Neural progenitor cell (in vitro differentiated cells): Measurements from ENCODE around the gene CEBPB. TPM values are rescaled to one million over a fixed set of nuclear protein-coding genes. Genes with fewer than 3 reads are reported as not detected.

ENCODE experiments used
- DNase-seq: peaks from one replicate; pipeline ENCODE4 v3.0.0-alpha.2; 2016; ENCODE audit warnings: low spot score
- H2AFZ ChIP-seq: fragments of 200-600 bp; sonication (generic); replicated peaks from 2 replicates; pipeline ENCODE4 v1.6.1; 2016; ENCODE audit warnings: antibody characterized with exemption
- H3F3A ChIP-seq: fragments of 200-600 bp; sonication (generic); 2 replicates; pipeline ENCODE4 v1.6.1; 2016; ENCODE audit warnings: antibody characterized with exemption, low read depth
- H3K27ac ChIP-seq: fragments of 200-600 bp; sonication (generic); 2 replicates; pipeline ENCODE4 v1.5.1; 2016; ENCODE audit warnings: mild to moderate bottlenecking
- H3K27me3 ChIP-seq: fragments of 200-600 bp; sonication (generic); 2 replicates; pipeline ENCODE4 v1.6.1; 2016; ENCODE audit warnings: mild to moderate bottlenecking, moderate library complexity
- H3K36me3 ChIP-seq: fragments of 200-600 bp; sonication (generic); 2 replicates; pipeline ENCODE4 v1.5.1; 2016
- H3K4me1 ChIP-seq: fragments of 200-600 bp; sonication (generic); 2 replicates; pipeline ENCODE4 v1.6.1; 2016; ENCODE audit warnings: mixed run types
- H3K4me2 ChIP-seq: fragments of 200-600 bp; sonication (generic); 2 replicates; pipeline ENCODE4 v1.6.1; 2016
- H3K4me3 ChIP-seq: fragments of 200-600 bp; sonication (generic); 2 replicates; pipeline ENCODE4 v1.5.1; 2016
- H3K79me2 ChIP-seq: fragments of 200-600 bp; sonication (generic); 2 replicates; pipeline ENCODE4 v1.6.1; 2016; ENCODE audit warnings: low read depth
- H3K9ac ChIP-seq: fragments of 200-600 bp; sonication (generic); 2 replicates; pipeline ENCODE4 v1.6.1; 2016
- H3K9me3 ChIP-seq: fragments of 200-600 bp; sonication (generic); 2 replicates; pipeline ENCODE4 v1.5.1; 2016; ENCODE audit warnings: low read depth
- H4K20me1 ChIP-seq: fragments of 200-600 bp; sonication (generic); 2 replicates; pipeline ENCODE4 v1.6.1; 2016; ENCODE audit warnings: low read depth
- H3K27ac Mint-ChIP-seq: 3 replicates; pipeline ENCODE4 v1.8.0; 2021; ENCODE audit warnings: mixed read lengths
- H3K27me3 Mint-ChIP-seq: 2 replicates; pipeline ENCODE4 v1.8.0; 2022; ENCODE audit warnings: low read depth, mild to moderate bottlenecking, inconsistent platforms, moderate library complexity, mixed read lengths; ENCODE audit not compliant: insufficient read depth
- H3K36me3 Mint-ChIP-seq: 3 replicates; pipeline ENCODE4 v1.8.0; 2021; ENCODE audit warnings: mixed read lengths
- H3K4me1 Mint-ChIP-seq: 3 replicates; pipeline ENCODE4 v1.8.0; 2021; ENCODE audit warnings: mixed read lengths
- H3K4me3 Mint-ChIP-seq: 3 replicates; pipeline ENCODE4 v1.8.0; 2021; ENCODE audit warnings: mild to moderate bottlenecking, moderate library complexity, mixed read lengths
- H3K9me3 Mint-ChIP-seq: 3 replicates; pipeline ENCODE4 v1.8.0; 2020; ENCODE audit warnings: mixed read lengths
- CTCF ChIP-seq: fragments of 200-600 bp; sonication (generic); IDR thresholded peaks from 2 replicates; pipeline ENCODE4 v1.5.1; 2017; ENCODE audit warnings: antibody characterized with exemption, mild to moderate bottlenecking
- EZH2 ChIP-seq: fragments of 200-600 bp; sonication (generic); IDR thresholded peaks from 2 replicates; pipeline ENCODE4 v1.6.1; 2017; ENCODE audit warnings: antibody characterized with exemption, mild to moderate bottlenecking, moderate library complexity
- EZH2phosphoT487 ChIP-seq: fragments of 200-600 bp; sonication (generic); IDR thresholded peaks from 2 replicates; pipeline ENCODE4 v1.6.1; 2017; ENCODE audit warnings: antibody characterized with exemption
- total RNA-seq: library from RNA; depleted of rRNA; stranded (reverse); fragments of >200 nt; gene quantifications from 2 replicates; pipeline ENCODE4 v1.2.3, GENCODE V29; 2015; ENCODE audit warnings: low replicate concordance

The CEBPB gene
- total RNA-seq, 1 donor from 2014 or later: 1.8 TPM

- H3K36me3 Mint-ChIP-seq: peaks cover 11% of the 10 kb centered on the region
- H3K9me3 Mint-ChIP-seq: no peaks in the 10 kb centered on the region
- no peaks in the 10 kb centered on the region for H3K27me3 ChIP-seq
- peaks cover 47% of the 10 kb centered on the region for H3K4me1 Mint-ChIP-seq
- H3K4me1 ChIP-seq: peaks cover 21% of the 10 kb centered on the region
- TF ChIP-seq CTCF (no peak), EZH2phosphoT487 (no peak), EZH2 (no peak)
- H2AFZ ChIP-seq: no peak overlapping the region
- peaks cover 7% of the 10 kb centered on the region for H3F3A ChIP-seq
- H3K4me3 Mint-ChIP-seq: peak overlapping the region; percentile 90
- H3K4me2 ChIP-seq: no peak overlapping the region
- H3K36me3 ChIP-seq: no peaks in the 10 kb centered on the region
- H3K27ac Mint-ChIP-seq: no peak overlapping the region
- H3K9me3 ChIP-seq: no peaks in the 10 kb centered on the region
- no peak overlapping the region for H3K4me3 ChIP-seq
- H3K9ac ChIP-seq: no peak overlapping the region
- H3K27ac ChIP-seq: no peak overlapping the region
- no peak for DNase-seq
- H3K79me2 ChIP-seq: peaks cover 47% of the 10 kb centered on the region
- H4K20me1 ChIP-seq: peaks cover 26% of the 10 kb centered on the region
- H3K27me3 Mint-ChIP-seq: peaks cover 8% of the 10 kb centered on the region
Observed at GRCh38 chr20:50151034-50151743, 39.4 kb upstream of the CEBPB start.

GRCh38 chr20:50152394-50153152, 38.1 kb upstream of the CEBPB start:
- Histone ChIP-seq H3K27ac (no peak overlapping the region), H3K4me1 (peaks cover 12% of the 10 kb centered on the region), H4K20me1 (peaks cover 13% of the 10 kb centered on the region), H3K79me2 (peaks cover 36% of the 10 kb centered on the region), H3K27me3 (no peaks in the 10 kb centered on the region), H3K9ac (peak overlapping the region; percentile 80), H3K9me3 (no peaks in the 10 kb centered on the region), H3F3A (peaks cover 7% of the 10 kb centered on the region), H3K4me3 (peak overlapping the region; percentile 86), H3K4me2 (peak overlapping the region; percentile 98), H3K36me3 (no peaks in the 10 kb centered on the region), H2AFZ (no peak overlapping the region)
- Mint-ChIP-seq H3K36me3 (peaks cover 10% of the 10 kb centered on the region), H3K27ac (peak overlapping the region; percentile 11), H3K4me3 (peak overlapping the region; percentile 90), H3K9me3 (no peaks in the 10 kb centered on the region), H3K27me3 (peaks cover 4% of the 10 kb centered on the region), H3K4me1 (peaks cover 34% of the 10 kb centered on the region)
- no peak for DNase-seq
- TF ChIP-seq EZH2phosphoT487: no peak
- peak; percentile 9 for TF ChIP-seq CTCF

- no peak for TF ChIP-seq EZH2
- no peak for TF ChIP-seq CTCF
- Histone ChIP-seq H3K4me1 (peaks cover 10% of the 10 kb centered on the region), H3K27me3 (no peaks in the 10 kb centered on the region), H2AFZ (peak overlapping the region; percentile 83), H3K9me3 (no peaks in the 10 kb centered on the region), H4K20me1 (peaks cover 10% of the 10 kb centered on the region), H3K9ac (peak overlapping the region; percentile 80), H3K4me2 (peak overlapping the region; percentile 98), H3F3A (peaks cover 7% of the 10 kb centered on the region), H3K4me3 (peak overlapping the region; percentile 86), H3K36me3 (no peaks in the 10 kb centered on the region), H3K79me2 (peaks cover 31% of the 10 kb centered on the region), H3K27ac (no peak overlapping the region)
- Mint-ChIP-seq H3K36me3 (peaks cover 10% of the 10 kb centered on the region), H3K4me3 (peak overlapping the region; percentile 90), H3K4me1 (peaks cover 33% of the 10 kb centered on the region), H3K27me3 (peaks cover 4% of the 10 kb centered on the region), H3K9me3 (no peaks in the 10 kb centered on the region), H3K27ac (no peak overlapping the region)
- DNase-seq: peak; percentile 27
Observed at GRCh38 chr20:50153153-50153499, 37.5 kb upstream of the CEBPB start.
